HG02571 (cell line): ENCODE measurements around the gene ROBO1.
"Not testable (repeated sequence)": the region's sequence is repeated elsewhere in the genome, so short reads cannot be mapped to it uniquely, and the experiment has no call there.

Experiments
- ATAC-seq: cut with Tn5 transposase; IDR thresholded peaks from one replicate; pipeline ENCODE4 v1.9.1; 2021; ENCODE audit warnings: mild to moderate bottlenecking, moderate library complexity; ENCODE audit not compliant: unreplicated experiment

The ROBO1 gene

DNA sequence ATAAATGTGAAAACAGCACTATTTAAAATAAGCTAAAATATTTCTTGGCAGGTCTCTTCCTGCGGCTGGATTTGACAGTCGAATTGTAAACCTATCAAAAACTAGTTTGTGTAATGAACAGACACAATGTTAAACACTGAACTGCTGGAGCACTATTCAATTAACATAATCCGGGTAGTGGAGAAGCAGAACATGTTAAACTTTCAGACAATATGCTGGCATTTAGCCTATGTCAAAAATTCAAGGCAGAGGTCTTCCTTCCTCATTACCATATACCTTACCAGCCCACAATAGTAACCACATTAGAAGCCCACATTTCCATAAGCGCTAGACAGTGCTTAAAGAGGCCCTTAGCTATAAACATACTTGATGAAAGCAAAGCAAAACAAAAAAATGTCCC is 1042.9 kb downstream of the ROBO1 start:
- no peak for ATAC-seq

DNA sequence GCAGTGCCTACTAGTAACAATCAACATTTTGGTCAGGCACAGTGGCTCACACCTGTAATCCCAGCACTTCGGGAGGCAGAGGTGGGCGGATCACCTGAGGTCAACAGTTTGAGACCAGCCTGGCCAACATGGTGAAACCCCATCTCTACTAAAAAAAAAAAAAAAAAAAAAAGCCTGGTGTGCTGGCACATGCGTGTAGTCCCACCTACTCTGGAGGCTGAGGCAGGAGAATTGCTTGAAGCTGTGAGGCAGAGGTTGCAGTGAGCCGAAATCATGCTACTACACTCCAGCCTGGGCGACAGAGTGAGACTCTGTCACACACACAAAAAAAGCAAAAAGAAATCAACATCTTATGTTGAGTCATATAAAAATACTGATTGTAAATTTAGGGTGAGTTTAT is 1043.4 kb downstream of the ROBO1 start:
- not testable (repeated sequence) for ATAC-seq

DNA sequence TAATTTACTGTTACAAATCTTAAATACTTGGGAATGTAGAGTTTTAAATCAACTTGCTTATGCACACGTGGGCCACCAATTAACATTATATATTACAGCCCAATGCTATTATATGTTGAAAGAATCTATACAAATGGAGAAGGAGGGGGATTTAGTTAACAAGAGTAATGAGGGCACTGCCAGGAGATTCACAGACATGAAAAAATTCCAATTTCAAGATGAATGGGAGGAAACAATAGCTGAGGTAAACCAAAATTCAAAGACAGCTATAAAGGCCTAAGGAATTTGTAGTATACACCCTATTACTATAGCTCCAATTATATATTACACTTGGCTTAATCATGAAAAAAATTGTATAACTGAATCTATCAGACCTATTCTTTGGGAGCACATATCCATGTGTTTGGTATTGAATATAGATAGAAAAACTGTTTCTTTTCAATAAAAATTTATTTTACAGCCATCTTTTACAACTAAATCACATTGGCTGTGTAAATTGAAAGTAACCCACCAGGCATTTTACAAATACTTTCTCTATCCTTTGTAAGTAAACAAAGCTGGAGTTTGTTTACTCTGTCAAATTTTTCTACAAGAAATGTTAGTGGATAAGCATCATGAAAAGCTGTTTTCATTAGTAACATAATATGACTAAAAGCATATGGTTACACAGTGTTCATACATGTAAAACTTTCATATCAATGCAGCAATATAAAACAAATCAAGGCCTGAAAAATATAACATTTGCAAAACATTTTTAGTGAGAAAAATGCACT is 1045.8 kb downstream of the ROBO1 start:
- no peak for ATAC-seq

DNA sequence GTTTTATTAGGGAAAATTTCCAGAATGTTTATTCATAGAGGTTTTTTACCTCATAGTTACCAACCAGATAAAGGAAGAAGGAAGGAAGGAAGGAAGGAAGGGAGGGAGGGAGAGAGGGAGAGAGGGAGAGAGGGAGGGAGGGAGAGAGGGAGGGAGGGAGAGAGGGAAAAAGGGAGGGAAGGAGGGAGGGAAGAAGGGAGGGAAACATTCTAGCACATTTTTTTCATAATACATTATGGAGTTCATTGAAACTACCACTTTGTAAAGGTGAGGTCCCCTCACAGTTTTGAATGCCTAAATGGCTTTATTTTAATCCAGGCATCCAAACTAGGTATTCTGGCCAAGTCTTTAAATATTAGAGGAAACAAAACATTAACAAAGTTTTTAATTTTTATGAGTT is 1049.1 kb downstream of the ROBO1 start:
- ATAC-seq: no peak

DNA sequence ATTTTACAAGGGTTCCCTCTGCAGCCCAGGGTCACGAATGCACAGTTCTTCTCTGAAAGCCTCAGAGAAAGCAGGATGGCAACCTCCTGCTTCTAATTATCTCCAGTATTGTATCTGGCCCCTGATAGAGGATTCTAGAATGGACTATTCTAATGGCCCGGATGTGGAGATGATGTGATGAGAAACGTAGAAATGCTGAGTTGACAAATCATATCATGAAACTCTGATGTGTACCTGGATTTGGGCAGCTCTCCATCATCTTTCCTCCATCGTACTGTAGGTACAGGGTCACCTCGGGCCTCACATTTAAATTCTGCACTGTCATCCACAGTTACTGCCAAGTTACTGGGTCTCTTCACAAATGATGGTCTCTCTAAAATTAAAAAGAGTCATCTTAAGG is 1050.8 kb downstream of the ROBO1 start:
- no peak for ATAC-seq

DNA sequence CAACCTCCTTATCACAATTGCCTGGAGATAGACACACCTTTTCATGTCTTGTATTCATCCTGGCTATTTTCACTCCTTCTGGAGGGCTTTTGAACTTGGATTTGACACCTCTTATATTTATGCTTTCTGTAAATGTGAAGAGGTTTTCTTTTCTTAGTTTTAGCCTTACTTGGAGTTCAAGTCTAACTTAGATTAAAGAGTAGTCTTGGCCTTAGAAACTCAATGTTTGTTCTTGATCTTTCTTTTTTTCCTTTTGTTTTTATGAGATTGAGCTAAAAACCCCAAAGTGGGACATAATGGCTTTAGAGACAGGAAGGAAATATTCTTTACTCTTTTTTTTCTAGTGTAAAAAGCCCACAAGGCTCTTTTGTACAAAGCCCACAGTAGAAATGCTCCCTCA is 1054.9 kb downstream of the ROBO1 start:
- ATAC-seq: no peak

DNA sequence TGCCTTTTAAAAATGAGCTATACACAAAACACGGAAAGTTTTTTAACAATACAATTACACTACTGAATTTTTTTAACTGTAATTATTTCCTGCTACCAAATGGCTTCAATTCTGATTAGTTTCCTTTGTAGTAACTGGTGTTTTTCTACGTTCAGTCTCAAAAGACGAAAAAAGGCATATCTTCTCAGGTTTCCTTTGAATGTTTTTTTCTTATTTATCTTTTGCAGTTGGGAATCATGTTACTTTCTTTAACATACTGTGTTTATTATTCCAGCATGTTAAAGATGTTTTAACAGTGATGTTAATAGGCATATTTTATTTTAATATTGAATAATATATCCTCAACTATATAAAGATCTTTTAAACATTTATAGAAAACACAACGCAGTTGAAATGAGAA is 1055.5 kb downstream of the ROBO1 start:
- ATAC-seq: no peak

DNA sequence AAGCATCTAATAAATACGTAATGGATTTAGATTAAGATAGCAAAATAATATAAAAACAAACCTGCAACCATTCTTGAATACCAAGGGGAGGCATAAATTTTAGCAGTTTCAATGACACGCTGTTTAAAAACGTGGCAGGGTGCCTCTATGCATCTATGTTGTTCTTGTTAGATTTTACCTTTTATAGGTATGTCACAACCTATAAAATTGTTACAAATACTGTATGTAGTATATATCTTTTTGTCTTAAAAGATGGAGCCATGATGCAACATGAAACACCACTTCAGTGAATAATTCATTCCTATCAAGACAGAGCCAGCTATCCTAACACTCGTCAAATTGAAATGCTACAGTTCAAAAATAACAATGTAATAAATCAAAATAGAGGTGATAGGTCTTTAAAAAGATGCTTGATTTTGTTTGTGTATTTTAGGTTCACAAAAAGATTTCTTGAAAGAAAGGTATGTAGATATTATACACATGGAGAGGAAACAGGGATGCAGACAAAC is 1059.2 kb downstream of the ROBO1 start:
- ATAC-seq: no peak

DNA sequence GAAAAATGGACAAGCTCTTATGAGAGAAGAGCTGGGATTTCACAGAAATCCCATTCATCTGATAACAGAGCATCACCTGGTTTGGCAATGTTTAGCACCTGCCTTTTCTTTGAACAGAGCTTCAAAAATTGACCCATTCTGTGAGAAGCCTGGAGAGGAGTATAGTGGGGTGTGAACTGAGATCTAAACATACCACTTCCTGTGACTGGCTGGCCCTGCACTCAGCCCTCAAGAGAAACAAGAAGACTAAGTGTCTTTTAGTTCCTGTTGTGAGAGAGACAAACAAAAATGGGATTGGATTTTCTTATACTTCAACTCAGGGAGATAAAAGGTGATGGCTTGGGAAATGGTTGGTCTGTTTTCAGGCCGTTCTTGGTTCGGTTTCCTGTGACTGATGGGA is 1060.2 kb downstream of the ROBO1 start:
- no peak for ATAC-seq

DNA sequence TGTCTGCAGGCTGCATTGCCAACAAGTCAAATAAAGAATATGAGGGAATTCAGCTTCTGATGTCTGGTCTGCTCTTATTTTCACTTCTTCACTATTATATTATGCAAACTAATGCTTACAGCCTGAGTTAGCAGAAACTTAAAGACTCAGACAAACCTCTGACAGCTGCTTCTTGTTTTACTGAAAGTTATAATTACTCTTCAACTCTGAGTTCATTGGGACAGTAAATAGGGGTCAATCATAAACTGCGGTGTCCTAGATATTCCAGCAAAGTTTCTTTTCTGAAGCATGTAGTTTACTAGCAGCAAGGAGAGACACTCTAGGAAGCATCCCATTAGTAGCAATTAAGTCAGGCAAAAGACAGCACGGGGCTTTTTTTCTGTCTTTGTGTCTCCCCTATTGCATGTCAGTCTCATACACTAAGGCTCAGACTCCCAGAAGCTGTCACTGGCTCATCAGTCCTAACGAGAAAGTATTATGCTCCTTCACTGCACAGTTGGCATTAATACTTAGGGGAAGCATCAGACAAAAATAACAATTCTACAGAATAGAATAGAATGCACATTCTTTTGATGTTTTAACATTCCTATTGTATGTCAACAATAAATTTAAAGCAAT is 1060.8 kb downstream of the ROBO1 start:
- ATAC-seq: no peak

DNA sequence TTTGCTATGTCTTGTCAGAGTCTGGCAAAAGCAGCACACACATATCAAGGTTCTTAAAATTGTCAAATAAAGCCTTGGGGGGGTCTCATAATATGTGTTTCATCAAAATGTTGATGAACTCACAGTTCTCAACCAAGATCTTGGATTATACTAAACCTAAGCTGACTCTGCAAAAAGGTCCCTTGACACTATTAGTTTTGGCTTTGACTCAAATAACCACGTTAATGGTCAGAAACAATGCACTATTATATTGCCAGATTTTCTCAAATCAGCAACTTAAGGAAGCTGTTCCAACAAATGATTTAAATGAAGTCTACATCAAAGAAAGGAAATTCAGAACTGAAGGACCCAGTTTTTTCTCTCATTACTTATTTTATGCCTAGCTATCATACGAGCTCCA is 1063.9 kb downstream of the ROBO1 start:
- no peak for ATAC-seq

DNA sequence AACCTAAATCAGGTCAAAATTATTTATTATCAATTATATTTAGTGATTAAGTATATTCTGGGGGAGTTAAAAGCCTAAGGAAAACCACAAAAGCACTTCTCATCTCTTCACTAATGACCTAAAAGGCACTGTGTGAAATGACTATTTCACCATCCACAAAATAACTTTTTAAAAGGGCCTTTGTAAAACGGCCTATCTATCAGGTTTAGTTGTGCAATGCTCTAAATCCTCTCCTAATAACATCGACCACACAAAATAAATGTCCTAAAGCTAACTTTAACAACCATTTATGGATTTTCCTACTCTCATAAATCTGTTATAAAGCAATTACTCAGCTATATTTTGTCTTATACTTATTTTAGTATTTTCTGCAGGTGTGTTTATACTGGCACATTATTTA is 1066.3 kb downstream of the ROBO1 start:
- no peak for ATAC-seq

DNA sequence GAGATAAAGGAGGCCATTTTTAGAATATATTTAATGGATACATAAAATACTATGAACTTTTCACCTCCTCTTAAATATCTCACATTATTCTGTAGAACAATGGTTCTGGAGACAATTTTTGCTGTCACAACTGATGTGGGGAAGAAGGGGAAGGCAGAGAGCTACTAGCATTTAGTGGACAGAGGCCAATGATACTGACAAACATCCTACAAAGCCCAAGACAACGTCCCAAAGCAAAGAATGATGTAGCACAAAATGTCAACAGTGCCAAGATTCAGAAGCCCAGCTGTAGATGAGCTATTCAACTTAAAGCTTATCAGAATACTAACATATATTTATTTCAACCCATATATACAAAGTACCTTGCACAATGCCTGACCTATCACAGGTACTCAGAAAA is 1069.4 kb downstream of the ROBO1 start:
- ATAC-seq: no peak

DNA sequence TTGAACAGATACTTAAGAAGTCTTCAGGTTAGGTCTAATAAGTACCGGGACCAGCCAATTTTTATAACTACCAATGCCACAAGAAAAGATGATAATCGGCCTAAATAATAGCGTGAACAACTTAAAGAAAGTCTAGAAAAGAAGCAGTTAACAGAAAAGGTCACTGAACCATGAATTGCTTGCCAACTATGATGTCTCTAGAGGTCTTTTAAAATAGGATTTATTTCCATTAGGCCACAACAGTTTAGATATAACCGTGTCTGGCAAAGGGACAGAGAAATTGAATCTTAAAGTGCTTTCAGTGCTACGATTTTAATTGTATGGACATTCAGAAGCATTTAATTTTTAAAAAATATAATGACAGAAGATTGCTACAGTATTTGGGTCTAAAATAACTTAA is 1070.4 kb downstream of the ROBO1 start:
- ATAC-seq: no peak

DNA sequence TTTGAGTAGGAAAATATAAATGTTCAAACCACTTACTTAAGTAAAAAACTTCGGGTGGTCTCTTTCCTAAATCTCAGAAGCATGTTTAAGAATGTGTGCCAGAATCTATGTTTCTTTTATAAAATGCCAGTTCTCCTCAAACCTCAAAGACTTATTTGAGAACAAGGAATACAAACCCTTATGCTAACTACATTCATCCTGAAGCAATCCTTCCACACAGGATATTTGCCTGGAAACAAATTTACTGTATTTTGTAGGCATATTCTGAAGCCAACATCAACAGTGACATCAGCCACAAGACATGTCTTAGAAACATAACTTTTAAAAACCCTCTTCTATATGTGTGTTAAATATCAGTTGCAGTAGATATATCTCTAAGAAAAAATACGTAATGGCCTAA is 1077.0 kb downstream of the ROBO1 start:
- no peak for ATAC-seq

DNA sequence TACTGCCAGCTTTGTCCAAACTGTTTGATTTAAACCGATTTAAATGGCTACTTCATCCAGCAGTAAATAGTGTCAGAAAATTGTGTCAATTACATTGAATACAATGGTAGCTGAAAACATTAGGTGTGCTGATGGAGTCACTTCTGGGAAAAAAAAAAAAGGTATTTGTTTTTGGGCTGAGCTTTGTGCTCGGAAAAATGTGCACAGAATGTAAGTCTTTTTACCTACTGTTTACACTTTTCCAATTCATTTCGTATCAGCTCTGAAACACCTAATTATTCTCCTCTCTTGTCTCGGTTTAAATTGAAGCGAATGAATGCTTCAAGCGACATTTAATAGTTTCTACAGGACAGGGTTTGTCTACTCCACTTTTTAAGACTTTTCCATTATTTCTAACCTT is 1078.4 kb downstream of the ROBO1 start:
- ATAC-seq: no peak

DNA sequence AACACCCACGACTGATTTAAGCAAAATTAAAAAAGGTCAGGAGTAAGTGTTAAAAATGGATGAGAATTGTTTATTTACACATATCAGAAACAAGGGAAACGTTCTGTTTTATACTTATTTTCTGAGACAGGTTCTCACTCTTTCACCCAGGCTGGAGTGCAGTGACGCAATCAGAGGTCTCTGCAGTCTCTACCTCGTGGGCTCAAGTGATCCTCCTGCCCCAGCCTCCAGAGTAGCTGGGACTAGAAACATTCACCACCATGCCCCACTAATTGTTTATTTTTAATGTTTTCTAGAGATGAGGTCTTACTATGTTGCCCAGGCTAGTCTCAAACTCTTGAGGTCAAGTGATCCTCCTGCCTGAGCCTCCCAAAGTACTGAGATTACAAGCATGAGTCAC is 1080.3 kb downstream of the ROBO1 start:
- no peak for ATAC-seq

DNA sequence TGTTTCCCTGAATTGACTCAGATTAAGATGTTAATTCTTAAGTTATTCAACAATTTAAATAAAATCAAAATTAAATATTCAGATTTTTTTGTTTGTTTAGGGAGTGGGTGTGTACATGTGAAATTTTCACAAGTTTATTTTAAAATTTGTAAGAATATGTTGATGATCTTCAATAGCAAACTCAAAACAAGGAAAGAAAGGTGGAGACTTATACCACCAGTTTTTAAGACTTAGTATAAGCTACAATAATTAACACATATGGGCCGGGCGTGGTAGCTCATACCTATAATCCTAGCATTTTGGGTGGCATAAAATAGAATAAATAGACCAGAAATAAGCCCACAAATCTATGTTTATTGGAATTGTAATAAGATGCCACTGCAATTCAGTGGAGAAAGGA is 1084.5 kb downstream of the ROBO1 start:
- ATAC-seq: no peak

DNA sequence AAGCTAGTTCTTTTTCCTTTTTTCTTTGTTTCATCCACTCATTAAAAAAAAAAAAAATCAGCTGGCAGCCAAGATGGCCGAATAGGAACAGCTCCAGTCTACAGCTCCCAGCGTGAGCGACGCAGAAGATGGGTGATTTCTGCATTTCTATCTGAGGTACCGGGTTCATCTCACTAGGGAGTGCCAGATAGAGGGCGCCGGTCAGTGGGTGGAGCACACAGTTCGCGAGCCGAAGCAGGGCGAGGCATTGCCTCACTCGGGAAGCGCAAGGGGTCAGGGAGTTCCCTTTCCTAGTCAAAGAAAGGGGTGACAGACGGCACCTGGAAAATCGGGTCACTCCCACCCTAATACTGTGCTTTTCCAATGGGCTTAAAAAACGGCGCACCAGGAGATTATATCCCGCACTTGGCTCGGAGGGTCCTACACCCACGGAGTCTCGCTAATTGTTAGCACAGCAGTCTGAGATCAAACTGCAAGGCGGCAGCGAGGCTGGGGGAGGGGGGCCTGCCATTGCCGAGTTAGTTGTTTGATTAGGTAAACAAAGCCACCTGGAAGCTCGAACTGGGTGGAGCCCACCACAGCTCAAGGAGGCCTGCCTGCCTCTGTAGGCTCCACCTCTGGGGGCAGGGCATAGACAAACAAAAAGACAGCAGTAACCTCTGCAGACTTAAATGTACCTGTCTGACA is 1092.5 kb downstream of the ROBO1 start:
- ATAC-seq: not testable (repeated sequence)

DNA sequence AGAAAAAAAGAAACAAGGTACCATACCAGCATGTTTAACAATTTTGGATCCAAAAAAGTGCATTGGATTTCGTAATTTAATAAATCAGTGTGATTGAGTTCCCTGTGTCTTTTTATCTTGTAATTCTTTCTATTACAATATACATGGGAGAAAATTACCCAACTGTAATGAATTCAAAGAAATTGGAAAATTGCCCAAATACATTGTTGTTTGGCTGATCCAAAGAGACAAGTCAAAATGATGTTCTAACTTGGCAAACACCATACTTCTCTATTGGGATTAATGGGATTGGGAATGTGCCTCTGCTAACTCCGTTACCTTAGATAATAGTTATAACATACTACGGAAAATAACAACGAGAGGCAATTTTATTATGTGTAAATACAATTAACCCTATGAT is 1097.1 kb downstream of the ROBO1 start:
- no peak for ATAC-seq

DNA sequence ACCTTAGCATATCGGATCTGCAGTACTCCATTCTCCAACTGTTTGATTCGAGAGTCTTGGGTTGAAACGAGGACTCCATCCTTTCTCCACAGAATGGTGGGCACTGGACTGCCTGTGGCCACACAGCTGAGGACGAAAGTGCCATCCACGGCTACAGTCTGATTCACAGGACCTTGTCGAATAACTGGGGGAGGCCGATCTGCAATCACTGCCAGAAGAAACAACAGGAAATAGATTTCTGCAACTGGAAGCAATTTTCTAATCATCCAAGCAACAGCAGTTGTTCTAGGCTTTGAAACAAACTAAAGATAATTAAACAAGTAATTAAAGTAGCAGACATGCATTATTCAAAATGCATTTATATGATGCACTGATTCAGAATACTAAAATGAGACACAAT is 1097.7 kb downstream of the ROBO1 start:
- no peak for ATAC-seq

DNA sequence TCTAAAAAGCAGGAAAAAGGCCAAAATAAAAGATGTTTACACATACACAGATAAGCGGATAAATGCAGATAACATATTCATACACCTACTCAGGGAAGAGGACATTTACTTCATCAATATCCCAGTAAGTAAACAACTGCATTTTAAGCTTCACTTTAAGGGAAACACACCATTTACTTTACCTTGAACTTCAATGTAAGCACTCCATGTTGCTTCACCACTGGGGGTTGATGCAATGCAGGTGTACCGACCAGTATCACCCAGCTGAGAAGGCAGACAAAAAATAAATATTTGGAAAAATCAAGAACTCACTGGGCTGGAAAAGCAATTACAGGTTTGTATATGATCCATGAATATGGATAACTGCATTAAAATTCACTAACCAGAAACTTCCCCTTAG is 1099.5 kb downstream of the ROBO1 start:
- ATAC-seq: no peak
